GM12878 (cell line): ENCODE results near the gene CDK5RAP1. TPM values are rescaled to one million over a fixed set of nuclear protein-coding genes. Genes with fewer than 3 reads are reported as not detected.

Experiments used
- ATAC-seq: fragments of 200-7000 bp; cut with Tn5 transposase; 3 replicates; pipeline ENCODE4 v1.9.1; 2020; ENCODE audit warnings: mild to moderate bottlenecking, moderate library complexity
- BruUV-seq: library from RNA; stranded (reverse); fragments of 400-500 nt; replicated peaks from 2 replicates; lab custom pipeline; 2021; lab: Mats Ljungman, UMichigan
- CTCF ChIA-PET: fragments of 300-600 bp; sonication (Branson Sonifier 250); formaldehyde crosslinking; extraction: SDS; loops from one replicate; lab custom pipeline; 2021; ENCODE audit warnings: inconsistent platforms; lab: Yijun Ruan, JAX
- POLR2A ChIA-PET: fragments of 350-600 bp; formaldehyde crosslinking; extraction: SDS; loops from one replicate; lab custom pipeline; 2021; ENCODE audit warnings: inconsistent platforms; lab: Charles Lee
- RAD21 ChIA-PET: fragments of 300-600 bp; sonication (Branson Sonifier 250); formaldehyde crosslinking; loops from one replicate; lab custom pipeline; 2023; ENCODE audit warnings: antibody characterized with exemption; ENCODE audit not compliant: unreplicated experiment; lab: Charles Lee
- SMC1A ChIA-PET: fragments of 300-600 bp; sonication (Branson Sonifier 250); formaldehyde crosslinking; loops from one replicate; lab custom pipeline; 2023; ENCODE audit not compliant: unreplicated experiment, uncharacterized antibody; lab: Charles Lee
- DNase-seq: peaks from one replicate; pipeline ENCODE4 v3.0.0-alpha.2; 2011; ENCODE audit warnings: low read depth, low spot score
- FAIRE-seq: peaks from 3 replicates; lab custom pipeline; 2011; peaks lifted over from hg19 to GRCh38; lab: Jason Lieb, UNC
- H2AFZ ChIP-seq: 2 replicates; pipeline ENCODE4 v1.6.0; 2011; ENCODE audit warnings: low read depth, low read length, control low read depth; ENCODE audit not compliant: control insufficient read depth
- H3K27ac ChIP-seq: 2 replicates; pipeline ENCODE4 v1.5.1; 2011; ENCODE audit warnings: control low read depth; ENCODE audit not compliant: control insufficient read depth, insufficient read depth
- H3K27me3 ChIP-seq, 2 experiments: replicated peaks in 1 of 2; 2 replicates each; pipeline versions ENCODE4 v1.6.0 to v1.6.1; 2011; ENCODE audit warnings: low read length in 1 of 2; ENCODE audit not compliant: control insufficient read depth in 2 of 2, insufficient read depth in 2 of 2
- H3K36me3 ChIP-seq, 2 experiments: 2 replicates each; pipeline ENCODE4 v1.5.1; 2011; ENCODE audit warnings: low read length in 1 of 2; ENCODE audit not compliant: control insufficient read depth in 2 of 2, insufficient read depth in 2 of 2
- H3K4me1 ChIP-seq: 2 replicates; pipeline ENCODE4 v1.6.1; 2011; ENCODE audit warnings: mild to moderate bottlenecking, low read length, moderate library complexity, mixed read lengths; ENCODE audit not compliant: control insufficient read depth, insufficient read depth
- H3K4me2 ChIP-seq: 2 replicates; pipeline ENCODE4 v1.6.0; 2011; ENCODE audit warnings: control low read depth; ENCODE audit not compliant: control insufficient read depth, insufficient read depth
- H3K4me3 ChIP-seq: fragments of 200-600 bp; sonication (generic); 2 replicates; pipeline ENCODE4 v1.5.1; 2016
- H3K79me2 ChIP-seq: 2 replicates; pipeline ENCODE4 v1.6.0; 2011; ENCODE audit warnings: low read length; ENCODE audit not compliant: control insufficient read depth, insufficient read depth
- H3K9ac ChIP-seq: 2 replicates; pipeline ENCODE4 v1.8.0; 2011; ENCODE audit warnings: low read length, control low read depth, mixed read lengths; ENCODE audit not compliant: control insufficient read depth, insufficient read depth
- H3K9me3 ChIP-seq: replicated peaks from 3 replicates; pipeline ENCODE4 v1.5.1; 2011; ENCODE audit warnings: mild to moderate bottlenecking, low read length; ENCODE audit not compliant: control insufficient read depth, insufficient read depth
- H4K20me1 ChIP-seq: 2 replicates; pipeline ENCODE4 v1.6.0; 2011; ENCODE audit not compliant: control insufficient read depth, insufficient read depth
- CBX3 ChIP-seq: fragments of 200-600 bp; sonication (generic); IDR thresholded peaks from 2 replicates; pipeline ENCODE4 v1.6.1; 2016; ENCODE audit warnings: low read depth, borderline replicate concordance
- HDAC2 ChIP-seq: fragments of 200-600 bp; sonication (generic); IDR thresholded peaks from 2 replicates; pipeline ENCODE4 v1.6.1; 2017
- JUNB ChIP-seq: IDR thresholded peaks from 2 replicates; pipeline ENCODE4 v1.6.1; 2016; ENCODE audit warnings: antibody characterized with exemption, mild to moderate bottlenecking
- NFIC ChIP-seq: IDR thresholded peaks from 2 replicates; pipeline ENCODE4 v1.6.1; 2012; ENCODE audit warnings: low read depth, mild to moderate bottlenecking, inconsistent platforms, low read length, moderate library complexity
- SMAD1 ChIP-seq: fragments of 450-650 bp; IDR thresholded peaks from 2 replicates; pipeline ENCODE4 v1.6.1; 2018; ENCODE audit warnings: mild to moderate bottlenecking, low read depth; ENCODE audit not compliant: partially characterized antibody
- ZBTB40 ChIP-seq: fragments of 450-650 bp; IDR thresholded peaks from 2 replicates; pipeline ENCODE4 v1.6.1; 2016; ENCODE audit warnings: mild to moderate bottlenecking, moderate library complexity, borderline replicate concordance
- ZNF592 ChIP-seq: fragments of 450-650 bp; IDR thresholded peaks from 2 replicates; pipeline ENCODE4 v1.6.1; 2017; ENCODE audit warnings: mild to moderate bottlenecking, moderate library complexity
- WGBS: methylation state at CpG from one replicate; pipeline ENCODE4 v1.1.6; 2016; ENCODE audit warnings: low lambda C conversion rate; ENCODE audit not compliant: insufficient replicate concordance, insufficient coverage; ENCODE audit errors: missing lambda C conversion rate; 5-methylcytosine and 5-hydroxymethylcytosine counted together
- in situ Hi-C: fragments of 300-500 bp; cut with MboI; formaldehyde crosslinking; loops from 9 replicates; pipeline ENCODE4 v1.14.3; 2018; ENCODE audit warnings: mixed read lengths
- intact Hi-C: fragments of 100-400 bp; cut with micrococcal nuclease; formaldehyde crosslinking; loops from one replicate; pipeline ENCODE4 v1.14.2; 2022; ENCODE audit not compliant: unreplicated experiment
- polyA plus RNA-seq, 11 experiments: library from polyadenylated mRNA; depleted of rRNA in 4 of 11; unstranded in 6 of 11; stranded (reverse) in 5 of 11; fragments of >200 nt; fragmentation: Nextera tagmentation in 4 of 11; fragmentation: Illumina TruSeq in 1 of 11; extraction: Ambion mirVana in 4 of 11; extraction: Trizol in 1 of 11; gene quantifications; 1 replicate in 1 of 11; 2 replicates in 10 of 11; pipeline versions ENCODE4 v1.2.1 to v1.2.3, GENCODE V29; 2011 to 2016; ENCODE audit warnings: inconsistent platforms in 2 of 11, missing spikeins in 2 of 11, low read depth in 1 of 11
- total RNA-seq, 4 experiments: library from RNA; depleted of rRNA in 3 of 4; stranded (reverse); fragments of >200 nt in 3 of 4; fragmentation: Illumina TruSeq in 1 of 4; extraction: Trizol in 1 of 4; gene quantifications; 2 replicates each; pipeline versions ENCODE4 v1.2.1 to v1.2.3, GENCODE V29; 2013 to 2021
- TF ChIP-seq, protein P1 (sequence below): fragments of 450-650 bp; IDR thresholded peaks from 2 replicates; pipeline ENCODE4 v1.6.1; 2017; ENCODE audit warnings: mild to moderate bottlenecking, moderate library complexity

The CDK5RAP1 gene
- total and polyA plus RNA-seq, 10 of the 15 experiments (the other 5 are each of a cell fraction or from before 2014, with no cell fraction given), result 30.4 to 67.6 (median 38.8) TPM

DNA sequence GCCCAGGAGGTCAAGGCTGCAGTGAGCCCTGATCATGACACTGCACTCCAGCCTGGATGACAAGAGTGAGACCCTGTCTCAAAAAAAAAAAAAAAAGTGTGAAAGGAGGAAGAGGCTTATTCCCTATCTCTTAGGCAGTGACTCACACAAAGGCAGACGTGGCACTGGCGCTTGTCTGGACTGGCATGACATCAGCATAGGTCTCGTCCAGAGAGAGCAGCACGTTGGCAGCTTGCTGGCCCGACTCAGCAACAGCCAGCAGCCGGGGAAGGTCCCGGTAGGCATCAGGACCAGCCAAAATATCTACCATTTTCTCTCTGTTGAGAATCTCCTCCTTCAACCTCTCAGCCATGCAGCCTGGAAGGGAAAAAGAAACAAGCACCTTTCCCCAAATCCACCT lies 14.1 kb downstream of the CDK5RAP1 start (continued):
- no peak for TF ChIP-seq ZBTB40
- TF ChIP-seq HDAC2, result no peak

DNA sequence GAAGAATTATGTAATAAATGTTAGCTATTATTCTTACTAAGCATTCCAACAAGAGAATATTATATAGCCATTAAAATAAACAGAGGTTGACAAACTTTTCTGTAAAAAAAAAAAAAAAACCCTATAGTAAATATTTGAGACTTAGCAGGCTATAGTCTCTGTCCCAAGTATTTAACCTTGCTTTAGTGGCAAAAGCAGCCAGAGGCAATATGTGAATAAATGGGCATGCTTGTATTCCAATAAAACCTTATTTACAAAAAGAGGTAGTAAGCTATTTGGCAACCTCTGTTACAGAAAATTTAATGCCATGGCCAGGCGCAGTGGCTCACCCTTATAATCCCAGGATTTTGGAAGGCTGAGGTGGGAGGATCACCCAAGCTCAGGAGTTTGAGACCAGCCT lies 14.6 kb downstream of the CDK5RAP1 start:
- ChIA-PET SMC1A (no interaction called here), CTCF (no interaction called here), RAD21 (no interaction called here), POLR2A (interaction anchor here (0.6 kb wide), 1 partner anchor 92 kb away, joined by 5 read pairs; no protein-coding TSS in a partner anchor)
- BruUV-seq, result no TSS peak
- intact Hi-C loops, result no loop called here
- FAIRE-seq (no peak), ATAC-seq (no peak), DNase-seq (no peak)
- Histone ChIP-seq H3K36me3 (peaks cover 3 to 16% of the 10 kb centered on the region in 2 experiments), H3K4me2 (no peak overlapping the region), H3K4me3 (no peak overlapping the region), H2AFZ (no peak overlapping the region), H3K9me3 (no peaks in the 10 kb centered on the region), H3K9ac (no peak overlapping the region), H3K4me1 (no peaks in the 10 kb centered on the region), H4K20me1 (no peaks in the 10 kb centered on the region; the same call in 1 of the 2 replicates), H3K27me3 (no peaks in the 10 kb centered on the region), H3K27ac (no peak overlapping the region), H3K79me2 (no peaks in the 10 kb centered on the region)
- in situ Hi-C loops, result no loop called here
- WGBS, result 100% methylated on average over 1 of the region's 1 CpG
- TF ChIP-seq NFIC (no peak), ZNF592 (no peak), SMAD1 (no peak), CBX3 (no peak), JUNB (no peak)
- TF ChIP-seq, protein P1, sequence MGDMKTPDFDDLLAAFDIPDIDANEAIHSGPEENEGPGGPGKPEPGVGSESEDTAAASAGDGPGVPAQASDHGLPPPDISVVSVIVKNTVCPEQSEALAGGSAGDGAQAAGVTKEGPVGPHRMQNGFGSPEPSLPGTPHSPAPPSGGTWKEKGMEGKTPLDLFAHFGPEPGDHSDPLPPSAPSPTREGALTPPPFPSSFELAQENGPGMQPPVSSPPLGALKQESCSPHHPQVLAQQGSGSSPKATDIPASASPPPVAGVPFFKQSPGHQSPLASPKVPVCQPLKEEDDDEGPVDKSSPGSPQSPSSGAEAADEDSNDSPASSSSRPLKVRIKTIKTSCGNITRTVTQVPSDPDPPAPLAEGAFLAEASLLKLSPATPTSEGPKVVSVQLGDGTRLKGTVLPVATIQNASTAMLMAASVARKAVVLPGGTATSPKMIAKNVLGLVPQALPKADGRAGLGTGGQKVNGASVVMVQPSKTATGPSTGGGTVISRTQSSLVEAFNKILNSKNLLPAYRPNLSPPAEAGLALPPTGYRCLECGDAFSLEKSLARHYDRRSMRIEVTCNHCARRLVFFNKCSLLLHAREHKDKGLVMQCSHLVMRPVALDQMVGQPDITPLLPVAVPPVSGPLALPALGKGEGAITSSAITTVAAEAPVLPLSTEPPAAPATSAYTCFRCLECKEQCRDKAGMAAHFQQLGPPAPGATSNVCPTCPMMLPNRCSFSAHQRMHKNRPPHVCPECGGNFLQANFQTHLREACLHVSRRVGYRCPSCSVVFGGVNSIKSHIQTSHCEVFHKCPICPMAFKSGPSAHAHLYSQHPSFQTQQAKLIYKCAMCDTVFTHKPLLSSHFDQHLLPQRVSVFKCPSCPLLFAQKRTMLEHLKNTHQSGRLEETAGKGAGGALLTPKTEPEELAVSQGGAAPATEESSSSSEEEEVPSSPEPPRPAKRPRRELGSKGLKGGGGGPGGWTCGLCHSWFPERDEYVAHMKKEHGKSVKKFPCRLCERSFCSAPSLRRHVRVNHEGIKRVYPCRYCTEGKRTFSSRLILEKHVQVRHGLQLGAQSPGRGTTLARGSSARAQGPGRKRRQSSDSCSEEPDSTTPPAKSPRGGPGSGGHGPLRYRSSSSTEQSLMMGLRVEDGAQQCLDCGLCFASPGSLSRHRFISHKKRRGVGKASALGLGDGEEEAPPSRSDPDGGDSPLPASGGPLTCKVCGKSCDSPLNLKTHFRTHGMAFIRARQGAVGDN, result no peak
